SHP77 (cell line): ENCODE data around the gene RNF227.
"Not testable (repeated sequence)": the region's sequence is repeated elsewhere in the genome, so short reads cannot be mapped to it uniquely, and the experiment has no call there.

Experiments
- DNase-seq, 2 experiments: peaks; one replicate each; lab custom pipeline; 2025; lab: John Stamatoyannopoulos, UW

The RNF227 gene

DNA sequence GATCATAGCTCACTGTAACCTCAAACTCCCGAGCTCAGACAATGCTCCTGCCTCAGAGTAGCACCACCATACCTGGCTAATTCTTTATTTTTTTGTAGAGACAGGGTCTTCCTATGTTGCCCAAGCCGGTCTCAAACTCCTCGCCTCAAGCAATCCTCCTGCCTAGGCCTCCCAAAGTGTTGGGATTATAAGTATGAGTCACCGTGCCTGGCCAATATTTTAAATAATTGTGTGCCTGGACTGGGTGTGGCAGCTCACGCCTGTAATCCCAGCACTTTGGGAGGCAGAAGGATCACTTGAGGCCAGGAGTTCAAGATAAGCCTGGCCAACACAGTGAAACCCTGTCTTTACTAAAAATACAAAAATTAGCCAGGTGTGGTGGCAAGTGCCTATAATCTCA lies 51.7 kb downstream of the RNF227 start:
- DNase-seq: not testable (repeated sequence)
